ENCODE measurements around the gene NWD2.

The NWD2 gene

GRCh38 chr4:37421614-37422013 is 177.1 kb downstream of the NWD2 start:
- no peaks in the 10 kb centered on the region for H3K9me3 ChIP-seq (ENCODE audit: control insufficient read depth, insufficient read depth, low read depth, low read length)
- CTCF ChIA-PET = interaction anchor here (1.9 kb wide), 1 partner anchor 32 kb away, joined by 4 read pairs; a partner anchor contains a TSS
- H3K27ac ChIP-seq (ENCODE audit: extremely low read depth, low read depth, low read length) = no peak overlapping the region
- H3K4me1 ChIP-seq (ENCODE audit: control insufficient read depth, insufficient read depth, low read length) = no peaks in the 10 kb centered on the region
- H3K36me3 ChIP-seq (ENCODE audit: control insufficient read depth in 2 of 2, insufficient read depth in 1 of 2, low read length in 2 of 2) = no peaks in the 10 kb centered on the region
- POLR2A ChIA-PET = no interaction called here
- TF ChIP-seq ZNF692 (tag by site-specific recombination; IDR thresholded peaks at IDR 0.05) (no peak), ZNF248 (tag by site-specific recombination; IDR thresholded peaks at IDR 0.05) (no peak), MEIS1 (CRISPR knock-in tag; IDR thresholded peaks at IDR 0.05; ENCODE audit: borderline replicate concordance) (no peak), ZSCAN18 (tag by site-specific recombination; IDR thresholded peaks at IDR 0.05) (no peak), ZNF280D (tag by site-specific recombination; IDR thresholded peaks at IDR 0.05) (no peak), ZNF639 (tag by site-specific recombination; IDR thresholded peaks at IDR 0.05) (no peak), ZNF624 (tag by site-specific recombination; IDR thresholded peaks at IDR 0.05) (no peak), KLF16 (tag by site-specific recombination; IDR thresholded peaks at IDR 0.05) (no peak), ZNF626 (tag by site-specific recombination; IDR thresholded peaks at IDR 0.05) (no peak), SP3 (tag by site-specific recombination; IDR thresholded peaks at IDR 0.05) (no peak), ZBTB8A (tag by site-specific recombination; IDR thresholded peaks at IDR 0.05) (no peak), ZNF747 (tag by site-specific recombination; IDR thresholded peaks at IDR 0.05) (no peak), ZNF777 (tag by site-specific recombination; IDR thresholded peaks at IDR 0.05; ENCODE audit: borderline replicate concordance) (no peak), ZIC2 (tag by site-specific recombination; IDR thresholded peaks at IDR 0.05) (no peak), ZNF658 (tag by site-specific recombination; IDR thresholded peaks at IDR 0.05) (no peak)
- H3K4me3 ChIP-seq (ENCODE audit: low read depth, low read length) = no peak overlapping the region

- H3K4me3 ChIP-seq (ENCODE audit: low read depth, low read length) = no peak overlapping the region
- H3K9me3 ChIP-seq (ENCODE audit: control insufficient read depth, insufficient read depth, low read depth, low read length) = no peaks in the 10 kb centered on the region
- no peak overlapping the region for H3K27ac ChIP-seq (ENCODE audit: extremely low read depth, low read depth, low read length)
- POLR2A ChIA-PET = no interaction called here
- no peaks in the 10 kb centered on the region for H3K36me3 ChIP-seq (ENCODE audit: control insufficient read depth in 2 of 2, insufficient read depth in 1 of 2, low read length in 2 of 2)
- H3K4me1 ChIP-seq (ENCODE audit: control insufficient read depth, insufficient read depth, low read length) = no peaks in the 10 kb centered on the region
- CTCF ChIA-PET = interaction anchor here (1.9 kb wide), 1 partner anchor 31 kb away, joined by 4 read pairs; a partner anchor contains a TSS
- TF ChIP-seq MZF1 (tag by site-specific recombination; IDR thresholded peaks at IDR 0.05; ENCODE audit: borderline replicate concordance) (no peak), SALL2 (tag by site-specific recombination; IDR thresholded peaks at IDR 0.05; ENCODE audit: borderline replicate concordance) (no peak), ZSCAN5A (tag by site-specific recombination; IDR thresholded peaks at IDR 0.05) (no peak), ZNF112 (tag by site-specific recombination; IDR thresholded peaks at IDR 0.05) (no peak), ZNF623 (tag by site-specific recombination; IDR thresholded peaks at IDR 0.05) (no peak), ZNF626 (tag by site-specific recombination; IDR thresholded peaks at IDR 0.05) (no peak), ZNF544 (tag by site-specific recombination; IDR thresholded peaks at IDR 0.05) (no peak), PRDM1 (tag by site-specific recombination; IDR thresholded peaks at IDR 0.05) (no peak), SCRT1 (tag by site-specific recombination; IDR thresholded peaks at IDR 0.05; ENCODE audit: borderline replicate concordance) (no peak)
These were observed 177.6 kb downstream of the NWD2 start for GRCh38 chr4:37422102-37422501.
